HT1080 (cell line): ENCODE results near the gene PDSS2. TPM values are rescaled to one million over a fixed set of nuclear protein-coding genes. Genes with fewer than 3 reads are reported as not detected.
"Not testable (repeated sequence)": the region's sequence is repeated elsewhere in the genome, so short reads cannot be mapped to it uniquely, and the experiment has no call there.

Source experiments
- DNase-seq: peaks from one replicate; pipeline ENCODE4 v3.0.0-alpha.2; 2015; ENCODE audit warnings: low read depth
- total RNA-seq: library from RNA; depleted of rRNA; stranded (reverse); fragments of >200 nt; shearing (Covaris generic); gene quantifications from 2 replicates; pipeline ENCODE4 v1.2.3, GENCODE V29; 2014

PDSS2 gene
- total RNA-seq, 1 experiment from 2014 or later, result 10.7 TPM

DNA sequence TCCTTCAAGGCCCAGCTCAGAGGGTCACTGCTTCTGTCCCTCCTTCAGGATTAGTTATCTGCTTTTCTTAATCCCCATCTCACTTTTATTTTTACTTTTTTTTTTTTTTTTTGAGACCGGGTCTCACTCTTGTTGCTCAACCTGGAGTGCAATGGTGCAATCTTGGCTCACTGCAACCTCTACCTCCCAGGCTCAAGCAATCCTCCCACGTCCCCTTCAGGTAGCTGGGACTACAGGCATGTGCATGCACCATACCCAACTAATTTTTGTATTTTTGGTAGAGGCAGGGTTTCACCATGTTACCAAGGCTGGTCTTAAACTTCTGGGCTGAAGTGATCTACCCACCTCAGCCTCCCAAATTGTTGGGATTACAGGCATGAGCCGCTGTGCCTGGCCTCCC, 16.5 kb upstream of the PDSS2 start:
- DNase-seq, result not testable (repeated sequence)

- not testable (repeated sequence) for DNase-seq
Measured at GRCh38 chr6:107475360-107475759, 16.0 kb upstream of the PDSS2 start.

DNA sequence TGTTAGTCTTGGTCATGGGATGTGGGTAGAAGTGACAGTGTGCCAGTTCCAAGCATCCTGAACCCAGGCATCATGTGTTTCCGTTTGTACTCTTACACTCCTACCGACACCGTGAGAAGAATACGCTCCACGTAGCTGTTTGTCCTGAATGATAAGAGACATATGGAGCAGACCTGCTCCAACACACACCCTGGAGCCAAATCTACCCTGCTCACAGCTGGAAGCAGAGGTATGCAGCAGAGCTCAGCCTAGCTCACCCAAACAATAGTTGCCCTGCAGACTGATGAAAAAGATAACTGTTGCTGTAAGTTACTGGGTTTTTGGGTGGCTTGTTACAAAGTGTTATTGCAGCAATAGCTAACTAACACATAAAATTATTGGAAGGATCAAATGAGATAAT, 14.3 kb upstream of the PDSS2 start:
- DNase-seq, result no peak

DNA sequence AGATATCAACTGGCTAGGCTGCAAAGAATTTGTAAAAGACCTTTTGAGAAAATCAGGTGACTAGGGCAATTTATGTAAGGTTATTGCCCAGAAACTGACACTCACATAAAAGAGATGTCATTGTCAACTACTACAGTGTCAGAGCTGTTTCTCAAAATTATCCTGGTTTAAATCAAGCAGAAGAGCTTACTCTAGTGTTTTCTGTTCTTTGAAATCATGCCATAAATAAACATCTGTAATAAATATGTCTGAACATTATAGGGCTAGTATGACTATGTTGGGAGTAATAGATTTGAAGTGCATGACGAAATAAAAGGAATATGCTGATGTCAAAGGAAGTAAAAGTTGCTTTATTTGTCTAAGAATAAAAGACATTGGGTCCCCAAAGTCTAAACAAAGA, 11.0 kb upstream of the PDSS2 start:
- no peak for DNase-seq

GRCh38 chr6:107466062-107466461, 6.7 kb upstream of the PDSS2 start:
- no peak for DNase-seq

GRCh38 chr6:107460083-107460631, 793 bp upstream of the PDSS2 start:
- no peak for DNase-seq

- DNase-seq, result no peak
Measured at GRCh38 chr6:107458672-107459282, 587 bp downstream of the PDSS2 start.

DNA sequence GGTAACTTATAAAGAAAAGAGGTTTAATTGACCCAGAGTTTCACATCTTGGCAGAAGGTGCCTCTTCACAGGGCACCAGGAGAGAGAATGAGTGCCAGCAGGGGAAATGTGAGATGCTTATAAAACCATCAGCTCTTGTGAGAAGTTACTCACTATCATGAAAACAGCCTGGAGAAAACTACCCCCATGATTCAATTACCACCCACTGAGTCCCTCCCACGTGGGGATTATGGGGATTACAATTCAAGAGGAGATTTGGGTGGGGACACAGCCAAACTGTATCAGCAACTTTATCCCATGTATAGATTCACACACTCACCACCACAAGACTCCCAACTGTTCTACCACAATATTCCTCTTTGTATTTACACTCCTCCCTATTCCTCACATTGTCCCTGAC, 10.6 kb downstream of the PDSS2 start:
- no peak for DNase-seq

- DNase-seq, result no peak
Measured at GRCh38 chr6:107447663-107448216, 11.6 kb downstream of the PDSS2 start.

- no peak for DNase-seq
Measured at GRCh38 chr6:107444277-107444676, 15.1 kb downstream of the PDSS2 start.

DNA sequence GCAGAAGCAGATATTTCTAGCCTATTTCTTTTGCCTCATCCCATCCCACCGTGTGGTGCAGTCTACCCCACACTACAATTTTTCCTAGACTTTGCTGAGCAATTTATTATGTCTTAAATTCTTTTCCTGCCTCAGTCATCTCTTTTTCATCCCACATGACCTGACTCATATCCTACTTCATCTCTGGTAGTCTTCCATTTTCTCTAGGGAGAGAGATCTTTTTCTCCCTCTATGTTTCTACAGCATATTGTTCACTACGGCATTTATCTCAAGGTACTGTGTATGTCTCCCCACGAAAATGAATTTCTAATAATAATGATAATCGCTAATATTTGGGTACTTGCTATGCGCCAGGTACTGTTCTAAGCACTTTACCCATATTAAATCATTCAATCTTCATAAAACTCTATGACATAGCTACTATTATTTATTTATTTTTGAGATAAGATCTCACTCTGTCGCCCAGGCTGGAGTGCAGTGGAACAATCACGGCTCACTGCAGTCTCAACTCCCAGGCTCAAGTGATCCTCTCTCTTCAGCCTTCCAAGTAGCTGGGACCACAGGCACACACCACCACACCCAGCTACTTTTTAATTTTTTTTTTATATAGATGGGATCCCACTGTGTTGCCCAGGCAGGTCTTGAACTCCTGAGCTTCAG, 15.6 kb downstream of the PDSS2 start:
- peak; percentile 35 for DNase-seq

DNA sequence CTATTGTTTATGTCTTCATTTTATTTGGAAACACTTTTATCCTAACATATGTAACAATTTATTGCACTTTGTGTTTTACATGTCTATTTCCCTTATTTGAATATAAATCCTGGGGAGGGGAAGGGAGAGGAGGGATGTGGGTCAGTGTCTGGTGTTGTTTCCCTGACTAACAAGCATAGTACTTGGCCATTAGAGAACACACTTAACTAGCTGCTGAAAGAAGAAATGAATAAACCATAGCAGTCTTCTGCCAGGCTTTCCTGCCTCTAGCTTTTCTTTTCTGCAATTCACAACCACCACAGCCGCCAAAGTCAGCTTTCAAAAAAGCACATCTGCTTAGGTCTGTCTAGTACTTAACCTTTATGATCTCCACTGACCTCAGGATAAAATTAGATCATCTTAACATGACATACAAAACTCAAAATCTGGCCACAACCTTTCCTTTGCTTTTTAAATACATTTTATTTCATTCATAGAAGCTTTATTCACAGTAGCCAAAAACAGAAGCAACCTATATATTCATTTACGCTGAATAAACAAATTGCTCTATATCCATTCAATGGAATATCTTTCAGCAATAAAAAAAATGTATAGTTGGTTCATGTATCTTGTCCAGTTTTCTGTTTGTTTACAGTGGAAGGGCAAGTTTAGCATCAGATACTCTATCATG, 16.3 kb downstream of the PDSS2 start:
- DNase-seq, result no peak

GRCh38 chr6:107441682-107442081, 17.7 kb downstream of the PDSS2 start:
- no peak for DNase-seq

GRCh38 chr6:107440936-107441335, 18.4 kb downstream of the PDSS2 start:
- DNase-seq, result no peak

GRCh38 chr6:107439406-107439805, 20.0 kb downstream of the PDSS2 start:
- DNase-seq, result no peak

GRCh38 chr6:107437691-107438090, 21.7 kb downstream of the PDSS2 start:
- no peak for DNase-seq

- DNase-seq, result no peak
Measured at GRCh38 chr6:107436881-107437280, 22.5 kb downstream of the PDSS2 start.

GRCh38 chr6:107435798-107436197, 23.6 kb downstream of the PDSS2 start:
- DNase-seq, result no peak

DNA sequence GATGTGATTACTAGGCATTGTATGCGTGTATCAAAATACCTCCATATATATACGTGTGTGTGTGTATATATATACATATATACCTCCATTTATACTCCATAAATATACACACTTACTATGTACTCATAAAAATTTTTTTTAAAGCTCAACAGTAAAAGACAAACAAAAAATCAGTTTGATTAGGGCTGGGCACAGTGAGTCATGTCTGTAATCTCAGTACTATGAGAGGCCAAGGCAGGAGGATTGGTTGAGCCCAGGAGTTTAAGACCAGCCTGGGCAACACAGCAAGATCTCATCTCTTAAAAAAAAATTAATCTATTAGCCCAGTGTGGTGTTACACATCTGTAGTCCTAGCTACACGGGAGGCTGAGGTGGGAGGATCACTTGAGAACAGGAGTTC, 24.6 kb downstream of the PDSS2 start:
- DNase-seq, result no peak

DNA sequence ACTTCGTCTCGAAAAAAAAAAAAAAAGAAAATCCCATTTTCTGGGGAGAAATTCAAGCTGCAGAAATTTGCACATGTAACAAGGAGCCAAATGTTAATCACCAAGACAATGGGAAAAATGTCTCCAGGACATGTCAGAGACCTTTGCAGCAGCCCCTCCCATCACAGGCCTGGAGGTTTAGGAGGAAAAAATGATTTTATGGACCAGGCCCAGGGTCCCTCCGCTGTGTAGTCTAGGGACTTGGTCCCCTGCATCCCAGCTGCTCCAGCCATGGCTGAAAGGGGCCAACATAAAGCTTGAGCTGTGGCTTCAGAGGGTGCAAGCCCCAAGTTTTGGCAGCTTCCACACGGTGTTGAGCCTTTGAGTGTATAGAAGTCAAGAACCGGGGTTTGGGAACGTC, 33.4 kb downstream of the PDSS2 start:
- DNase-seq, result not testable (repeated sequence)

- DNase-seq, result no peak
Measured at GRCh38 chr6:107423474-107423990, 35.8 kb downstream of the PDSS2 start.

GRCh38 chr6:107421696-107422256, 37.6 kb downstream of the PDSS2 start:
- DNase-seq, result no peak
